Suprapubic skin (tissue), 4 donors: Measurements from ENCODE around the gene PSMD14. TPM values are rescaled to one million over a fixed set of nuclear protein-coding genes. Genes with fewer than 3 reads are reported as not detected.
"Not testable (repeated sequence)": the region's sequence is repeated elsewhere in the genome, so short reads cannot be mapped to it uniquely, and the experiment has no call there.

ENCODE experiments used
- DNase-seq, 2 donors: peaks; one replicate each; pipeline ENCODE4 v3.0.0-alpha.2; 2019; ENCODE audit warnings: low spot score in 2 of 2
- H3K27ac ChIP-seq: fragments of 200-600 bp; sonication (generic); one replicate; pipeline ENCODE4 v1.5.1; 2019
- H3K27me3 ChIP-seq: fragments of 200-600 bp; sonication (generic); one replicate; pipeline ENCODE4 v1.5.1; 2019
- H3K36me3 ChIP-seq: fragments of 200-600 bp; sonication (generic); one replicate; pipeline ENCODE4 v1.5.1; 2019
- H3K4me1 ChIP-seq: fragments of 200-600 bp; sonication (generic); one replicate; pipeline ENCODE4 v1.5.1; 2019
- H3K4me3 ChIP-seq: fragments of 200-600 bp; sonication (generic); one replicate; pipeline ENCODE4 v1.5.1; 2019; ENCODE audit warnings: mild to moderate bottlenecking
- H3K9me3 ChIP-seq: fragments of 200-600 bp; sonication (generic); one replicate; pipeline ENCODE4 v1.5.1; 2019
- EP300 ChIP-seq: sonication (generic); formaldehyde crosslinking; IDR thresholded peaks from one replicate; pipeline ENCODE4 v1.6.1; 2017; ENCODE audit warnings: antibody characterized with exemption
- POLR2A ChIP-seq, 2 donors: fragments of 450-650 bp; IDR thresholded peaks; one replicate each; pipeline ENCODE4 v1.6.1; 2017; ENCODE audit warnings: antibody characterized with exemption in 2 of 2, mild to moderate bottlenecking in 2 of 2, moderate library complexity in 2 of 2
- POLR2AphosphoS5 ChIP-seq, 3 donors: sonication (generic); formaldehyde crosslinking; IDR thresholded peaks; one replicate each; pipeline ENCODE4 v1.6.1; 2017; ENCODE audit warnings: antibody characterized with exemption in 3 of 3
- WGBS: methylation state at CpG from one replicate; pipeline ENCODE4 v1.1.5; 2018; 5-methylcytosine and 5-hydroxymethylcytosine counted together
- total RNA-seq, 4 donors: library from RNA; depleted of rRNA; stranded (reverse); fragments of >200 nt; gene quantifications; one replicate each; pipeline ENCODE4 v1.1.0, GENCODE V29; 2016
- TF ChIP-seq, protein P1 (sequence below), 2 donors: fragments of 200-600 bp in 1 of 2; fragments of 450-650 bp in 1 of 2; sonication (generic) in 1 of 2; IDR thresholded peaks; one replicate each; pipeline ENCODE4 v1.5.1; 2016 to 2019; ENCODE audit warnings: antibody characterized with exemption in 2 of 2, mild to moderate bottlenecking in 1 of 2, moderate library complexity in 1 of 2

PSMD14 gene
- total RNA-seq, result 10 to 100 TPM; 21.1 to 51.0 (median 50.1) TPM

DNA sequence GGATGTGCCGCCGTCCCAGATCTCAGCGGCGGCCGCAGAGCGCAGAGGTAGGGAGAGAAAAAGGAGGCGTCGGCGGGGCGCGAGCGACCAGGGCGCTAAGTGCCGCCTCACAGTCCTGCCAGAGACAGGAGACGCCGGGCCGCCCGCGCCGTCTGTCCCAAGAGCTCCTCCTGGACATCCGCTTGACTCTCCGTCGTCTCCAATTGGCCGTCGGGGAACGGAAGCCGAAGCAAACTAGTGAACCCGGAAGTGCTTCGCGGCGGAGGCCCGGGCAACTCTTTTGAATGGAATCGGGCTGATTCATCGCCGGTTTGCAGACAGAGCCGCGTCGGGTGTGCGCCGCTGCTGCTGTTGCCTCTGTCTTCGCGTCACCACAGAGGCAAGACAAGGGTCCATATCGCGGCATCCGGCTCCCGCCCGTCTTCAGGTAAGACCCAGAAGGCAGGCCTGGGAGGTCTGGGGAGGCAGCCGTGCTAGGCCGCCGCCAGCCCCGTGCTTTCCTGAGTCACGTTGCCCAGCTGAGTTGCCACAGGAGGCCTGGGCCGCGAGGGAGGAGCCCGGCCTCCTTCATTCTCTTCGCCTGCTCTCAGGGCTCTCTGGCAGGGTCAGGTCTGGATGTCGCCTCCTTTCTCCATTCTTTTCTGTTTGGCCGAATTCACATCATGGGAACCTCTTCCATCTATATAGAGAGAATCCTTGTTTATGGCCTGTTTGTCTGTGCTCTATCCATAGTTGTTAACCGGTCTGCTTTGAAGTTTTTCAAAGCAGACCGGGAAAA is at the start of gene PSMD14:
PSMD14 (plus strand) TSS at position 248 of the 778 bp plus-strand sequence. CDS start 10,401 bp downstream, outside the sequence.
- Histone ChIP-seq H3K4me3 (peak within 1 kb of the TSS; percentile 78), H3K36me3 (no peaks in the 10 kb centered on the region), H3K9me3 (no peaks in the 10 kb centered on the region), H3K27me3 (no peaks in the 10 kb centered on the region), H3K4me1 (peaks cover 17% of the 10 kb centered on the region), H3K27ac (peak within 1 kb of the TSS; percentile 89)
- no peak for TF ChIP-seq EP300
- peak in 1 of 3 donors; percentile 70 for TF ChIP-seq POLR2AphosphoS5 (IDR thresholded peaks at IDR 0.05)
- TF ChIP-seq, protein P1, sequence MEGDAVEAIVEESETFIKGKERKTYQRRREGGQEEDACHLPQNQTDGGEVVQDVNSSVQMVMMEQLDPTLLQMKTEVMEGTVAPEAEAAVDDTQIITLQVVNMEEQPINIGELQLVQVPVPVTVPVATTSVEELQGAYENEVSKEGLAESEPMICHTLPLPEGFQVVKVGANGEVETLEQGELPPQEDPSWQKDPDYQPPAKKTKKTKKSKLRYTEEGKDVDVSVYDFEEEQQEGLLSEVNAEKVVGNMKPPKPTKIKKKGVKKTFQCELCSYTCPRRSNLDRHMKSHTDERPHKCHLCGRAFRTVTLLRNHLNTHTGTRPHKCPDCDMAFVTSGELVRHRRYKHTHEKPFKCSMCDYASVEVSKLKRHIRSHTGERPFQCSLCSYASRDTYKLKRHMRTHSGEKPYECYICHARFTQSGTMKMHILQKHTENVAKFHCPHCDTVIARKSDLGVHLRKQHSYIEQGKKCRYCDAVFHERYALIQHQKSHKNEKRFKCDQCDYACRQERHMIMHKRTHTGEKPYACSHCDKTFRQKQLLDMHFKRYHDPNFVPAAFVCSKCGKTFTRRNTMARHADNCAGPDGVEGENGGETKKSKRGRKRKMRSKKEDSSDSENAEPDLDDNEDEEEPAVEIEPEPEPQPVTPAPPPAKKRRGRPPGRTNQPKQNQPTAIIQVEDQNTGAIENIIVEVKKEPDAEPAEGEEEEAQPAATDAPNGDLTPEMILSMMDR (IDR thresholded peaks at IDR 0.05), result no peak
- peak in 1 of 2 donors; percentile 51 for TF ChIP-seq POLR2A (IDR thresholded peaks at IDR 0.05)
- WGBS, result under 1% methylated on average over 55 of the region's 60 CpGs
- DNase-seq, result peak; percentile 96 to 97

- Histone ChIP-seq H3K4me3 (no peak overlapping the region), H3K4me1 (no peaks in the 10 kb centered on the region), H3K27me3 (no peaks in the 10 kb centered on the region), H3K36me3 (no peaks in the 10 kb centered on the region), H3K9me3 (no peaks in the 10 kb centered on the region), H3K27ac (no peak overlapping the region)
- DNase-seq, result no peak
- 97% methylated on average over 11 of the region's 11 CpGs for WGBS
- TF ChIP-seq POLR2A (IDR thresholded peaks at IDR 0.05), result no peak
- no peak for TF ChIP-seq EP300
- no peak for TF ChIP-seq POLR2AphosphoS5 (IDR thresholded peaks at IDR 0.05)
- TF ChIP-seq, protein P1 (IDR thresholded peaks at IDR 0.05), result no peak
Measured at GRCh38 chr2:161265874-161266273, 42.4 kb upstream of the PSMD14 start.

GRCh38 chr2:161269111-161269510 is 39.1 kb upstream of the PSMD14 start:
- no peaks in the 10 kb centered on the region for H3K9me3 ChIP-seq
- H3K36me3 ChIP-seq, result no peaks in the 10 kb centered on the region
- no peaks in the 10 kb centered on the region for H3K4me1 ChIP-seq
- no peak overlapping the region for H3K27ac ChIP-seq
- DNase-seq, result no peak
- H3K4me3 ChIP-seq, result no peak overlapping the region
- TF ChIP-seq, protein P1 (IDR thresholded peaks at IDR 0.05), result no peak
- TF ChIP-seq POLR2A (IDR thresholded peaks at IDR 0.05) (no peak), EP300 (no peak), POLR2AphosphoS5 (IDR thresholded peaks at IDR 0.05) (no peak)
- WGBS, result 94% methylated on average over 3 of the region's 3 CpGs
- H3K27me3 ChIP-seq, result no peaks in the 10 kb centered on the region

DNA sequence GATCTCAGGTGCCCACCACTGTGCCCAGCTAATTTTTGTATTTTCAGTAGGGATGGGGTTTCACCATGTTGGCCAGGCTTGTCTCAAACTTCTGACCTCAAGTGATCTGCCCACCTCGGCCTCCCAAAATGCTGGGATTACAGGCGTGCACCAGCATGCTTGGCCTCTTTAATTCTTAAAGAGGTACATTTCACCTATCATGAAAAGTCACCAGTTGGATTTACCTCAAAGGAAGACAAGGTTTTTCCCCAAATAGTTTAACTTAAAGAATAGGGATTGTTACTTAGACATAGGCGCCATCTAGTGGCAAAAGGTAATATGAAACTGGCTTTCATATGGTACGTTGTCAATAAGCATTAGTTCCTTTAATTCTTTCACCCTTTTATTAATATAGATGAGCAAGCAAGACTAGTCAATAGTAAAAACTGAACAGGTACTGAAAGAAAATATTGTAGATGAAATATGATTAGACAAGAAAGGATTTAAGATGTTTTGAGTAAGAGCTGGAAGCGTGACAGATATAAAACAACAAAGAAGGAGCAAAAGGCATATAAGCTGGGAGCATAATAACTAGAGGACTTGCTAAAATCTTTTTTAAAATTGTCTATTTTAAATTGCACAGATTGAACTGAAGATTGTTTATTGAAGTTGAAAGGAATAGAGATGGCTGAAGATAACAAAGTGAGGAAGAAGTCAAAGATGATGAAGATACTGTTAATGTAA is 35.0 kb upstream of the PSMD14 start:
- no peaks in the 10 kb centered on the region for H3K27me3 ChIP-seq
- no peak overlapping the region for H3K4me3 ChIP-seq
- H3K9me3 ChIP-seq, result no peaks in the 10 kb centered on the region
- DNase-seq, result no peak
- H3K4me1 ChIP-seq, result no peaks in the 10 kb centered on the region
- TF ChIP-seq POLR2AphosphoS5 (IDR thresholded peaks at IDR 0.05) (no peak), POLR2A (IDR thresholded peaks at IDR 0.05) (no peak), EP300 (no peak)
- TF ChIP-seq, protein P1 (IDR thresholded peaks at IDR 0.05), result peak; percentile 22 to 29
- H3K27ac ChIP-seq, result no peak overlapping the region
- 42% methylated on average over 5 of the region's 5 CpGs for WGBS
- H3K36me3 ChIP-seq, result no peaks in the 10 kb centered on the region

GRCh38 chr2:161278564-161279229 is 29.5 kb upstream of the PSMD14 start:
- not testable (repeated sequence) for H3K36me3 ChIP-seq, H3K27me3 ChIP-seq, H3K4me1 ChIP-seq, H3K27ac ChIP-seq, H3K9me3 ChIP-seq, H3K4me3 ChIP-seq
- DNase-seq, result peak in 1 of 2 donors; percentile 70
- 74% methylated on average over 11 of the region's 11 CpGs for WGBS

DNA sequence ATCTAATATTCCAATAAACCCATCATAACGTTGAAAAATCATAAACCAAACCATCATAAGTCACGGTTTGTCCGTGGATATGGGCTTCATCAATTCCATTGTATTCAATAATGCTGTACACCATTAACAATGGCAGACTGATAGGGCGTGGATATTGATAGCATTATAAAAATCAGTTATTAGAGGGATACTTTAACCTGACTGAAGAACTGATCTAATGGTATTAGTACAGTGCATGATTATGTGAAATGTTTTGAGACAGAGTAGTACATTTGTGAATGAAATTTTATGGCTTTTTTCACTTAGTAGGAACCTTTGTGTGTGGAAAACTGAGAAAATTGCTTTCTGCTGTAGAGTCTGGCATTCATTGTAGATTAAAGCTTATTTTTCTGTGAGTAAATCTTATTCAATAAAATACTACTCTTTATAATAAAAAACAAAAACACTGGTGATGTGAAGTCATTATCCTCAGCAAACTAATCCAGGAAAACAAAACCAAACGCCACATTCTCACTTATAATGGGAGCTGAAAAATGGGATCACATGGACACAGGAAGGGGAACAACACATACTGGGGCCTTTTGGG is 28.9 kb upstream of the PSMD14 start:
- H3K4me3 ChIP-seq, H3K9me3 ChIP-seq, H3K27ac ChIP-seq, H3K4me1 ChIP-seq, DNase-seq, H3K36me3 ChIP-seq, H3K27me3 ChIP-seq: not testable (repeated sequence)
- 78% methylated on average over 5 of the region's 5 CpGs for WGBS

DNA sequence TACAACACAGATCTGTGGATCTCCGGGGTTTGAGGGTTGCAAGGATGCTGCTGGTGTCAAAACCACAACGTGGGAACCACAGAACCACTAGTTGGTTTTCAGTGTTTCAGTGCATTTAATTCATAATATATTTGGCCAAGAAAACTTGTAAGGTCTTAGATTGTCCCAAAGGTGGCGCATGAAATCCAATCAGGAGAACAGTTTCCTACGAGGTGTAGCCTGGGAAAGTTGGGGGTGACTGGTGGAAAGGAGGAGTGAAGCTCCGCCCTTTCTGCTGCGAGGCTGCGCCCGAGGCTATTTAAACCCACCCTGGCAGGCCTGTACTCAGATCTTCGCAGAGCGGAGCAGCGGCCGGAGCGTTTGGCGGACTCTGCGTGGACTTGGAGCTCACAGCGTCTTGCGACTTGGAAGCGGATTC is 27.3 kb upstream of the PSMD14 start:
- not testable (repeated sequence) for H3K4me1 ChIP-seq, H3K27ac ChIP-seq, H3K27me3 ChIP-seq, H3K36me3 ChIP-seq, H3K9me3 ChIP-seq, H3K4me3 ChIP-seq
- WGBS, result 84% methylated on average over 18 of the region's 18 CpGs
- peak; percentile 88 to 96 for DNase-seq

DNA sequence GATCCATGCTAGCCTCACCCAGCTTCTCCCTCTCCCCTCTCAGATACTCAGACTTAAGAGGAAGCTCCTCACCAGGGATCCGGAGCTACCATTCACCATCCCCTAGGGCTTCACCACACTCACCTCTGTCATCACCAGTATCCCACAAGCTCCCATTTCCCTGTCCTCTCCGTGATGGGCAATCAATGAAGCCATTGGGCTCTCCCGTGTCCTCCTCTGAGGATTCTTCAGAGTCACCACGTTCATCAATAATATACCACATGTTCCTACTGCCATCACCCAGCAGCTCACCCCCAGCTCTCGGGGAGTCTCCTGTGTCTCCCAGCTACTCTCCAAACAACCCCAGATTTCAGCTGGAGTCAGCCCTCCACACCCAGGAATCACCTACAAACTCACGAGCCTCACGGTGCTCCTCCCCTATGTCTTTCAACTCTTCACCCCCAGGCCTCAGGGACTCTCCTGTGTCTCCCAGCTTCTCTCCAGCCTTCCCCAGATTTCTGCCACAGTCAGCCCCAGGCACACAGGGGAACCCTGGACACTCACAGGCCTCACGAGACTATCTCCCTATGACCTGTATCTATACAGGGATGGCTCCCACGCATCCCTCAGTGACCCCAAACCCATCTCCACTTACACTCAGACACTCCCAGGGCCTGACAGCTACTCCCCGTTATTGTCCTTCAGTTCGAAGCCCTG is 26.5 kb upstream of the PSMD14 start:
- 85% methylated on average over 11 of the region's 11 CpGs for WGBS
- H3K9me3 ChIP-seq, DNase-seq, H3K4me1 ChIP-seq, H3K27ac ChIP-seq, H3K4me3 ChIP-seq, H3K27me3 ChIP-seq, H3K36me3 ChIP-seq: not testable (repeated sequence)
